Measurements from ENCODE around the gene TTC9C. TPM values are rescaled to one million over a fixed set of nuclear protein-coding genes. Genes with fewer than 3 reads are reported as not detected.

TTC9C gene
- total and polyA plus RNA-seq, 2 of the 8 experiments (the other 6 are each of a cell fraction or from before 2014, with no cell fraction given), result 25.4 to 34.1 TPM

GRCh38 chr11:62747475-62748160 lies 19.3 kb downstream of the TTC9C start:
- H3K4ac ChIP-seq (replicated peaks; ENCODE audit: insufficient read length, low read depth, low read length), result no peak overlapping the region
- H3K23ac ChIP-seq (ENCODE audit: insufficient read length), result no peak overlapping the region
- no peak overlapping the region for H2AFZ ChIP-seq (ENCODE audit: low read length)
- H3K79me1 ChIP-seq (ENCODE audit: low read depth, low read length), result peaks cover 8% of the 10 kb centered on the region
- no peak overlapping the region for H2AK5ac ChIP-seq (ENCODE audit: low read depth, low read length)
- no peaks in the 10 kb centered on the region for H3K4me1 ChIP-seq (replicated peaks in 1 of 4; ENCODE audit: control insufficient read depth in 3 of 4, insufficient read depth in 4 of 4, low read length in 3 of 4)
- H3K9ac ChIP-seq (replicated peaks in 1 of 4; ENCODE audit: extremely low read depth in 1 of 4, low read depth in 3 of 4, low read length in 3 of 4), result no peak overlapping the region
- H3K18ac ChIP-seq (ENCODE audit: extremely low read depth, low read length), result no peak overlapping the region
- POLR2A ChIA-PET (ENCODE audit: partially characterized antibody), result interaction anchor here (0.6 to 16.9 kb wide), 15 partner anchors 10 to 174 kb away, joined by 3 to 192 read pairs (median 6); partner anchors contain the start of genes EEF1G, HNRNPUL2, POLR2G and TAF6L
- no peak overlapping the region for H3K27ac ChIP-seq (ENCODE audit: low read depth, low read length)
- H2BK20ac ChIP-seq (ENCODE audit: low read length), result no peak overlapping the region
- H2BK12ac ChIP-seq (ENCODE audit: low read depth, low read length), result no peak overlapping the region
- H3K9me3 ChIP-seq (ENCODE audit: insufficient read depth in 2 of 2, low read depth in 1 of 2, low read length in 1 of 2), result no peaks in the 10 kb centered on the region
- H3K56ac ChIP-seq (replicated peaks; ENCODE audit: insufficient read length, low read depth, low read length), result no peak overlapping the region
- H2BK15ac ChIP-seq (ENCODE audit: low read length), result no peak overlapping the region
- H3K4me2 ChIP-seq (ENCODE audit: insufficient read depth in 1 of 2, low read depth in 2 of 2, low read length in 2 of 2), result no peak overlapping the region
- H4K20me1 ChIP-seq (replicated peaks in 1 of 2; ENCODE audit: control insufficient read depth in 1 of 2, insufficient read depth in 2 of 2, low read length in 2 of 2), result peaks cover 6 to 15% of the 10 kb centered on the region in 2 experiments
- no peak overlapping the region for H3K4me3 ChIP-seq (ENCODE audit: extremely low read depth in 1 of 4, insufficient read depth in 2 of 4, low read depth in 3 of 4, low read length in 4 of 4)
- H2BK5ac ChIP-seq (ENCODE audit: low read depth, low read length), result no peak overlapping the region
- DNase-seq (ENCODE audit: low read depth in 1 of 2, low spot score in 2 of 2), result no peak
- no peak overlapping the region for H4K5ac ChIP-seq (ENCODE audit: insufficient read length, low read depth, low read length)
- no peaks in the 10 kb centered on the region for H3K23me2 ChIP-seq (ENCODE audit: low read depth, low read length)
- no peak overlapping the region for H3K14ac ChIP-seq (ENCODE audit: insufficient read length)
- FAIRE-seq, result no peak
- WGBS, 2 experiments (ENCODE audit: extremely low coverage in 1 of 2, insufficient coverage in 1 of 2, insufficient read length in 1 of 2, insufficient replicate concordance in 2 of 2, low coverage in 1 of 2, low lambda C conversion rate in 2 of 2, missing lambda C conversion rate in 1 of 2), result 95% methylated on average over 9 of the region's 9 CpGs; no CpG with 5 or more reads in 1 of the 2 experiments
- no peaks in the 10 kb centered on the region for H3K27me3 ChIP-seq (replicated peaks in 1 of 4; ENCODE audit: control insufficient read depth in 3 of 4, extremely low read depth in 1 of 4, insufficient read depth in 3 of 4, low read length in 3 of 4)
- H3K79me2 ChIP-seq (ENCODE audit: control insufficient read depth in 1 of 2, insufficient read depth in 2 of 2, low read length in 2 of 2), result peaks cover 2 to 29% of the 10 kb centered on the region in 2 experiments
- peaks cover 8 to 26% (median 13%) of the 10 kb centered on the region in 4 experiments for H3K36me3 ChIP-seq (ENCODE audit: control insufficient read depth in 2 of 4, insufficient read depth in 4 of 4, low read length in 3 of 4)
- no peak overlapping the region for H2BK120ac ChIP-seq (replicated peaks; ENCODE audit: low read depth, low read length)
- H4K91ac ChIP-seq (replicated peaks; ENCODE audit: insufficient read length, low read length), result no peak overlapping the region
- CTCF ChIA-PET (ENCODE audit: partially characterized antibody), result interaction anchor here (0.6 to 7.9 kb wide), 6 partner anchors 8 to 133 kb away, joined by 3 to 40 read pairs (median 5); partner anchors contain the start of genes POLR2G and SLC3A2
- no peak overlapping the region for H4K8ac ChIP-seq (ENCODE audit: extremely low read depth, insufficient read depth, low read length)
- TF ChIP-seq USF2 (IDR thresholded peaks at IDR 0.05; ENCODE audit: low read length), result no peak
- TF ChIP-seq SP1 (IDR thresholded peaks at IDR 0.05; ENCODE audit: low read depth, low read length), result no peak
- no peak for TF ChIP-seq HDAC6 (IDR thresholded peaks at IDR 0.05; ENCODE audit: low read depth, low read length)
- no peak for TF ChIP-seq POU5F1 (IDR thresholded peaks at IDR 0.05; ENCODE audit: low read depth, low read length)
- no peak for TF ChIP-seq SRF (IDR thresholded peaks at IDR 0.05; ENCODE audit: low read depth, low read length)
- TF ChIP-seq ZNF274 (IDR thresholded peaks at IDR 0.05; ENCODE audit: borderline replicate concordance, extremely low read depth, low read length), result no peak
- no peak for TF ChIP-seq CREB1 (IDR thresholded peaks at IDR 0.05)
- no peak for TF ChIP-seq FOSL1 (IDR thresholded peaks at IDR 0.05; ENCODE audit: insufficient read depth, low read depth, low read length)
- TF ChIP-seq RBBP5 (IDR thresholded peaks at IDR 0.05; ENCODE audit: borderline replicate concordance, low read depth, low read length), result no peak
- TF ChIP-seq E2F6 (IDR thresholded peaks at IDR 0.05), result no peak
- no peak for TF ChIP-seq MAX (IDR thresholded peaks at IDR 0.05)

Measured in H1 (cell line).